Kidney tubule cell (primary cell): ENCODE results near the gene BRAF.
A peak's percentile ranks its signal among the peaks of the same experiment; 100 is the strongest.
"Not testable (repeated sequence)": the region's sequence is repeated elsewhere in the genome, so short reads cannot be mapped to it uniquely, and the experiment has no call there.

Experiments used
- DNase-seq: peaks from one replicate; pipeline ENCODE4 v3.0.0-alpha.2; 2018; ENCODE audit warnings: low spot score

Gene BRAF

DNA sequence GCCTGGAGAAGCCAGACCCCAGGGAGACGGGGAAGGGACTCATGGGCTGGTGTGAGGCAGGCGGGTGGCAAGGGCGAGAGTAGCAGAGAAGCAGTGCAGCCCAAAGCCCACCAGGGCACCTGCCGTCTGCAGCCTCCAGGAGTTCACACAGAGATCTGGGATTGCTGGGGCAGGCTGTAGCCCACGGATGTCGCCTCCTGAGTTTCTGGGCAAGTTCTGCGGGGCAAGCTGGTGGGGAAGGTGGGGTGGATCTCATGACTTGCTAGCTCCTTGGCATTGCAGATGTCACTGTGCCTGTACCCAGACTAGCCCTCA lies 246.0 kb downstream of the BRAF start:
- DNase-seq: no peak

DNA sequence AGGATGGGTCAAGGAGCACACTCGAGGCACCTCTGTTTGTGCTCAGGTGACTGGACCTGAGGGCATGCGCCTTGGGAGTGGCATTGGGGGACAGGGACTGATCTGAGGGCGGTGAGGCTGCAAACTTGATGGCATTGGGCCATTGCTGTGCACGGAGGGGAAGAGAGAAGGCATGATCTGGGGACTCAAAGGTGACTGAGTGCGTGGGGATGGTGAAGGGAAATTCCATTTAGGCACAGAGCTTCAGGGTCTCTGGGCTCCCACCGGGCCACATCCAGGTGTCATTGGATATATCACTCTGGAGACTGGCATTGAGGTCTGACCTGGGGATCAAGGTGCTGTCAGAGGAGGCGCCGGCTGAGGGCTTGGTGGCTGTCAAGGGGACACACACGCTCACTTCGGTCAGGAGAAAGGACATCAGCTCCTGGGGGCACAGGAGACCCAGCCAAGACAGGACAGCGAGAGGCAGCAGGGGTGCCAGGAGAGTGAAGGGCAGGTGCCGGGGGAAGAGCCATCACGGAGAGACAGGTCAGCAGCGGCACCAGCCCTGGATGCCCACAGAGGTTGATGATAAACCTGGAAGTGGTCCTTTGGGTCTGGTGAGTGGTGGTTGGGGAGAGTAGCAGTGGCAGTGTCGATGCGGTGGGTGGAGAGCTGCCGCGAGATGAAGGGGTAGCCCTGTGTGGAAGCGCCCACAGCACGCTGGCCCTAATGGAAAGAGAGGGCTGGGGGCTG lies 246.5 kb downstream of the BRAF start:
- no peak for DNase-seq

DNA sequence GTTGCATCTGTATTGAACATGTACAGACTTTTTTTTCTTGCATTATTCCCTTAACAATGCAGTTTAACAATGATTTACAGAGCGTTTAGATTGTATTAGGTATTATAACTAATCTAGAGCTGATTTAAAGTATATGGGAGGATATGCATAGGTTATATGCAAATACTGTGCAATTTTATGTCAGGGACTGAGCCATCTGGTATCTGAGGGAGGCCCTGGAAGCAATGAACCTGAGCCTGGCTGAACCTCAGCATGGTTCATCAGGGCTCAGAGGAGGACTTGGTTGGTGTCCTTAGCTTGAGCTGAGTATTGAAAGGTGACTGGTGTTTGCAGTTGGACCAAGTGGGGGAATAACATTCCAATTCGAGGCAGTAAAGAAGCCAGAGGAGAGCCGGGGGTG lies 247.2 kb downstream of the BRAF start:
- no peak for DNase-seq

DNA sequence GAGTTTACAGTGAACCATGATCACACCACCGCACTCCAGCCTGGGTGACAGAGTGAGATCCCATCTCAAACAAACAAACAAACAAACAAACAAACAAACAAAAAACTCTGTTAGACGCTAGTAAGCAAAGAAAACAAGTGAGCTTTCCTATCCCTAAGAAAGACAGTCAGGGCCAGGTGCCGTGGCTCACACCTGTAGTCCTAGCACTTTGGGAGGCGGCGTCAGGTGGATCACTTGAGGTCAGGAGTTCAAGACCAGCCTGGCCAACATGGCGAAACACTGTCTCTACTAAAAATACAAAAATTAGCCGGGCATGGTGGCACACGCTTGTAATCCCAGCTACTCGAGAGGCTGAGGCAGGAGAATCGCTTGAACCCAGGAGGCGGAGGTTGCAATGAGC lies 247.8 kb downstream of the BRAF start:
- not testable (repeated sequence) for DNase-seq

DNA sequence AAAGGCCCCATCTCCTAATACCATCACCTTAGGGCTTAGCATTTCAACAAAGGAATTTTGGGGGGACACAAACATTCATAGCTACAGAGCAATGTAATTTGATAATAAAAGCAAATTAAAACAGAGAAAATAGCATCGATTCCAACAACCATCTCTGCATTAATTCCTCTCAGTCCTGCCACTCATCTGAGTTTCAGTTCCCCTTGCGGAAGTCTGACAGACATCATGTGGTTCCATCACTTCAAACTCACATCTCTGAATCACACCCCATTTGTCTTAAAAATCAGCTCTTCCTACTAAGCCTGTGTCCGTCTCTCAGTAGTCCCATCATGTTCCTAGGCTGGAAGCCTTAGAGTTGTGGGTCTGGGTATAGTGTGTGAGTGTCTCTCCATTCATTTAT lies 248.4 kb downstream of the BRAF start:
- DNase-seq: no peak

DNA sequence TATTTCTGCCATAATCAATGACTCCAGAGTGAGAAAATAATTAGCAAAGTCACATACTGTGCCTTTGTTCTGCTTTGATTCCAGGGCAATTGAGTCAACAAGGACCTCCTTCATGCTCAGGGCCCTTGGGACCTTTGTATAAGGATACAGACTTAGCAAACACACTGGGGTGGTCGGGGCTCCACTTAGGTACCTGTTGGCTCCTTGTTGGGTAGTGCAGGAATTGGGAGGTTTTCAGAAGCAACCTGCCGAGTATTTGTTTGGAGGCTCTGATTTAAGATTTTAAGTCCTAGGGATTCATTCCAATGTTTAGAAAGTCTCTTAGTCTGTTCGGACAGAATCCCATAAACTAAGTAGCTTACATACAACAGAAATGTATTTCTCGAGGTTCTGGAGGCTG lies 249.0 kb downstream of the BRAF start:
- DNase-seq: no peak

DNA sequence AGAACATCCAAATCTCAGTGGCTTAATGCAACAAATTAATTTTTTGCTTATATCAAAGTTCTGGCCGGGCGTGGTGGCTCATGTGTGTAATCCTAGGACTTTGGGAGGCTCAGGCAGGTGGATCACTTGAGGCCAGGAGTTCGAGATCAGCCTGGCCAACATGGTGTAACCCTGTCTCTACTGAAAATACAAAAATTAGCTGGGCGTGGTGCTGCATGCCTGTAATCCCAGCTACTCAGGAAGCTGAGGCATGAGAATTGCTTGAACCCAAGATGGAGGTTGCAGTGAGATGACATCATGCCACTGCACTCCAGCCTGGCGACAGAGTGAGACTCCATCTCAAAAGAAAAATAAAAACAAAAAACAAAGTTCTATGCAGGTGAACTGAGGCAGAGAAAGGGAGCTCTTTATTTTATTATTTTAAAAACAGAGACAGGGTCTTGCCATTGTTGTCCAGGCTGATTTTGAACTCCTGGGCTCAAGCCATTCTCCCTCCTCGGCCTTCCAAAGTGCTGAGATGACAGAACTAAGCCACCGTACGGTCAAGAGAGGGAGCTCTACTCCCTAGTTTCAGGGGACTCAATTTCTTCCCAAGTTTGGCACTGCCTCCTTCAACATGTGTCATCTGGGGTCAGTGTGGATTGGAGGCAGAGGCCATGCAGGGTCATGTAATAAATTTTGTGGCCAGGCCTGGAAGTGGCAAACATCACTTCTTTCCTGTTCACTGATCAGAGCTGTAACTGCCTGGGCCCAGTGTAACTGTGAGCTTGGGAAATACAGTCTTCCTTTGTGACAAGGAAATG lies 249.6 kb downstream of the BRAF start:
- DNase-seq: peak; percentile 83

DNA sequence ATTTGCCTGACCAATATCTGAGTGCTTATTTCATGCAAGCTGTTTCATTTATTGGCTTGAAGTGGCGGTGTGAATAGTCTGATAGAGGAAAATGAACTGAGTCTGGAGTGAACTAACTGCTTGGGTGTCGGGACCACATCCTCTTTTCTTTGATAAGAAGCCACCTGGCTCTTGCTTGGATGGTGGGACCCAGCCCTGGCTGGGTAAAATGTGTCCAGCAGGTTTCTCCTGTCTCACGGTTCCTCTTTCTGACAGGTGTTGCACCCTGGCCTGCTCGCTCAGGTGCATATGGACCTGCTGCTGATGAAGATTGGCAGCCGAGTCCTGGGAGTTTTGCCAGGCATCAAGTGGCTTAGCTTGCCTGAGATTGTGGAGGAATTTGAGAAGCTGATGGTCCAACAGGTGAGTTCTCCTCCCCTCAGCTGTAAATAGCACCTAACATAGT lies 250.4 kb downstream of the BRAF start:
- no peak for DNase-seq

DNA sequence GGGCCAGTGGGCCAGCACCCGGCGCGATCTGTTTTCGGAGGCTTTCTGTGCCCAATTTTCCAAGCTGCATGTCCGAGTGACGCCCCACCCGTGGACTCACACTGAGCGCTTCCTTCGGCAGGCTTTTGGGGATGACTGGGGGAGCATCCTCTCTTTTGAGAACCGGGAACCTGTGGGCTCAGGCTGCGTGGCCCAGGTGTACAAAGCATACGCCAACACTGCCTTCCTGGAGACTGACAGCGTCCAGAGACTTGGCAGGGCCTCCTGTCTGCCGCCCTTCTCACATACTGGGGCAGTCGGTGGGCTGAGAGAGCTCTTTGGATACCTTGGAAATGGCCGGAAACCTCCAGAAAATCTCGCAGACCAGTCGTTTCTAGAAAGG lies 251.0 kb downstream of the BRAF start:
- DNase-seq: no peak

DNA sequence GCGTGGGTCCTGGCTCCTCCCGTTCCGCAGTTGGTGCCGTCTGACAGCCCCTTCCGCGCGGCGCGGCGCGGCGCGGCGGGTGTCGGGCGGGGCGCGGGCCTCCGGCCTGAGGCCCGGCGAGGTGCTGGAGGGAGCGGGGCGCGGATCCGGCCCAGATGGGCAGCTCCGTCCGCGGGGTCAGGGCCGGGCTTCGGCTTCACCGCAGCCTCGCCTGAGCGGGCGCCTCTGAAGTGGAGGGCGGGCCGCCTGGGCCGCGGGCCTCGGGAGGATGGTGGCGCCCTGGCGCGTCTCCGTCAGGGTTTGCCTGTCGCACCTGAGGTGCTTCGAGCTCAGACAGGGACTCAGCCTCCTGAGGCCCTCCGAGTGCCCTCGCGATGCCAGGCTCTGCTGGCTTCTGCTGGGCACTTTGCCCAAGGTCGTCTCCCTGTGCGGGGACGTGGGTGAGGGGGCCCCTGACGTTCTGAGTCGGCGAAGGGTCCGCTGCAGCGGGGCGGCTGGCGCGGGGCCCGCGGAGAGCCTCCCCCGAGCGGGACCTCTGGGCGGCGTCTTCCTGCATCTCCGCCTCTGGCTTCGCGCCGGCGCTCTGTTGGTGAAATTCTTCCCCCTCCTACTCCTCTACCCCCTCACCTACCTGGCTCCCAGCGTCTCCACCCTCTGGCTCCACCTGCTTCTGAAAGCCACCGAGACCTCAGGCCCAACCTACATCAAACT lies 251.5 kb downstream of the BRAF start:
- peak; percentile 64 for DNase-seq

DNA sequence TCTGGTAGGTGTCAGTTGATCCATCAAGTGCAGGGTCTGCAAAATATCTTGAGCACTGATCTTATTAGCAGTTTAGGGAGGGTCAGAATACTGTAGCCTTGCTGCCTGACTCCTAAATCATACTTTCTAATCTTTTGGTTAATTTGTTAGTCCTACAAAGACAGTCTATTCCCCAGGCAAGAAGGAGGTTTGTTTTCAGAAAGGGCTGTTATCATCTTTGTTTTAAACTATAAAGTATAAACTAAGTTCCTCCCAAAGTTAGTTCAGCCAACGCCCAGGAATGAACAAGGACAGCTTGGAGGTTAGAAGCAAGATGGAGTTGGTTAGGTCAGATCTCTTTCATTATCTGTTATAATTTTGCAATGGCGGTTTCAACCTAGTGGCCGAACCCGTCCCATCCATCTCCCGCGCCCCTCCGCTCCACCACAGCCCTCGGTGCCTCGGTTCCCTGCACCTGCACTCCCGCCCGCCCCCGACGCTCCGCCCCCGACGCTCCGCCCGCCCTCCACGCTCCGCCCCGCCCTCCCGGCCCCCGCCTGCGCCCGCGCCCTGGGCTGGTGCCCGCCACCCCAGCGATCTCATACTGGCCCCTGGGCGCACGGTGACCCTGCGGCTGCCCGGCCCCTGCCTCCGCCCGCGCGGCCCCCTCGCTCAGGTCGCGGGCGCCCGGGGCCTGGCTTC lies 252.2 kb downstream of the BRAF start, which contains the start of gene ADCK2:
Gene ADCK2, plus strand, starts transcription at position 564 of the 681 bp plus-strand sequence. CDS start 386 bp downstream, outside the sequence.
- peak; percentile 59 for DNase-seq

DNA sequence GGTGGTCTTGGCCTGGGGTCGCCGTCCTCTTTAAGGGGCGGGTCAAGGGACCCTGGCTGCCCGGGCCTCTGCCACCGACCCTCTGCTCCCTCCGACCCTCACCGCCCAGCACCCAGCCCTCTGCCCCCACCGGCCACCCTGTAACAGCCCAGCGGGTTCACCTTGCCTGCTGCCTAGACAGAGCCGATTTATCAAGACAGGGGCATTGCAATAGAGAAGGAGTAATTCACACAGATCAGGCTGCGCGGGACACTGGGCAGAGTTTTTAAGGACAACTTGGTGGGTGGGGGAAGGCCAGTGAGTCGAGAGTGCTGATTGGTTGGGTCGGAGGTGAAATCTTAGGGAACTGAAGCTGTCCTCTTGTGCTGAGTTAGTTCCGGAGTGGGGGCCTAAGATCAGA lies 252.8 kb downstream of the BRAF start:
- no peak for DNase-seq

DNA sequence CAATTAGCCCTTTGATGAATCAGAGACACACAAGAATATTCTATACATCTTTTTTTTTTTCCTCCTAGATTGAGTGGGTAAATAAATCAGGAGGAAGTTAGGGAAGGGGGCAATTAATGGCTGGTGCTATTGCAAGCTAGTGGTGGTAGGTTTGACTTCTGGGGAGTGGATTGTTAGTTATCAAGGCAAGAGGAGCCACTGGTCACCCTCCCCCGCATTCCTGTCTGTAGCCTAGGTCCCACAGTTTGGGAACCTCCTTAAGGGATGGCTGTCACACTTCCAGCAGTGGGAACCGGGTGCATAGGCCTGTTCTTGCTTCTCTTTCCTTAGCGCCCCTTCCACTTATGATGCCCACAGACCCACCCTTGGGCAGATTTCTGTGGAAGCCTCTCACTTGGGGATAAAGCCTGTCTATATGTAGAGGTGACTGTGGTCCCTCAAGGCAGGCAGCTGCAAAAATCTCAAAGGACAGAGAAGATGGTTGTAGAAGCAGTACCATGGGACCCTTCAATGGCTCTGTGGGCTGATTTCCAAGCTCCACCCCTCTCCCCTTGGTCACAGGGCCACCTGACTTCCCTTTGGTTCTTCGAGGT lies 254.3 kb downstream of the BRAF start:
- no peak for DNase-seq

DNA sequence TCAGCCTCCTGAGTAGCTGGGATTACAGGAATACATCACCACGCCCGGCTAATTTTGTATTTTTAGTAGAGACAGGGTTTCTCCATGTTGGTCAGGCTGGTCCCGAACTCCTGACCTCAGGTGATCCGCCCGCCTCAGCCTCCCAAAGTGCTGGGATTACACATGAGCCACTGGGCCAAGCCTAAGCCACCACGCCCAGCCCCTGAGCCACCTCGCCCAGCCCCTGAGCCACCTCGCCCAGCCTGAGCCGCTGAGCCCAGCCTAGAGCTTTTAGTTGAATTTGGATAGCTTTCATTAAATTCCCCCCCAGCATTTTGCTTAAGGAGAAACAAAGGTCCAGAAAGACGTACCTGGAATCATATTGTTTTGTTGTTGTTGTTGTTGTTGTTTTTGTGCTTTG lies 254.9 kb downstream of the BRAF start:
- not testable (repeated sequence) for DNase-seq

DNA sequence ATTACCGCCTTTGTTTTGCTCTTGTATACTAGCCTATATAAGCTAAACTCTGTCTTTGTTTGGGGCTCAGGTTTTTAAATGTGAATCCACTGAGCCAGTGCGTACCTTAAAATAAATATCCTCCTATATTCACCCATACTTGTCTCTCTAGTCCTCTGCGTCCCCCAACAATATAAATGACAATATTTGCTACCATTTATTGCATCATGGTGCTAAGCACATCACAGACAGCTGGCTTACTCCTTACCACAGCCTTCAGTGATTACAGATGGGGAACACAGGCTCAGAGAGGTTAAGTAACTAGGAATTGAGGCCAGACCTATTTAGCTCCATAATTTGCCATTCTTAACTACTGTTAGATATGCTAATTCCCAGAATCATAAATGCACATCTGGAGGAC lies 255.4 kb downstream of the BRAF start:
- no peak for DNase-seq
